Activated naive CD8-positive, alpha-beta T cell treated with anti-CD3 and anti-CD28 coated beads, Interleukin-2, amount 10 ng/mL, durations not matched to agents 7 days and 5 days (primary cell): ENCODE results near the gene ALKBH8. TPM values are rescaled to one million over a fixed set of nuclear protein-coding genes. Genes with fewer than 3 reads are reported as not detected.
"Not testable (repeated sequence)": the region's sequence is repeated elsewhere in the genome, so short reads cannot be mapped to it uniquely, and the experiment has no call there.

Source experiments
- ATAC-seq: fragments of 150-1000 bp; cut with Tn5 transposase; one replicate; pipeline ENCODE4 v1.10.0; 2021; ENCODE audit warnings: low read depth, moderate library complexity
- POLR2A ChIA-PET: fragments of 350-600 bp; sonication (Branson Sonifier 250); formaldehyde crosslinking; loops from one replicate; lab custom pipeline; 2021; ENCODE audit warnings: antibody characterized with exemption; lab: Charles Lee
- DNase-seq: peaks from one replicate; pipeline ENCODE4 v3.0.0; 2021
- H3K27ac Mint-ChIP-seq: one replicate; pipeline ENCODE4 v1.8.0; 2022; ENCODE audit warnings: mild to moderate bottlenecking, mixed read lengths
- H3K27me3 Mint-ChIP-seq: one replicate; pipeline ENCODE4 v1.8.0; 2022; ENCODE audit warnings: mild to moderate bottlenecking, moderate library complexity, mixed read lengths
- H3K36me3 Mint-ChIP-seq: one replicate; pipeline ENCODE4 v1.8.0; 2021; ENCODE audit warnings: mild to moderate bottlenecking, mixed read lengths
- H3K4me1 Mint-ChIP-seq: one replicate; pipeline ENCODE4 v1.8.0; 2021; ENCODE audit warnings: mixed read lengths
- H3K4me3 Mint-ChIP-seq: one replicate; pipeline ENCODE4 v1.8.0; 2022; ENCODE audit warnings: mild to moderate bottlenecking, moderate library complexity, mixed read lengths
- H3K9me3 Mint-ChIP-seq: one replicate; pipeline ENCODE4 v1.8.0; 2021; ENCODE audit warnings: mixed read lengths
- total RNA-seq, 2 experiments: library from RNA; stranded (reverse); gene quantifications; one replicate each; pipeline ENCODE4 v1.2.3, GENCODE V29; 2021

ALKBH8 gene
- total RNA-seq, 2 experiments from 2014 or later, result 10.5 to 12.6 TPM

DNA sequence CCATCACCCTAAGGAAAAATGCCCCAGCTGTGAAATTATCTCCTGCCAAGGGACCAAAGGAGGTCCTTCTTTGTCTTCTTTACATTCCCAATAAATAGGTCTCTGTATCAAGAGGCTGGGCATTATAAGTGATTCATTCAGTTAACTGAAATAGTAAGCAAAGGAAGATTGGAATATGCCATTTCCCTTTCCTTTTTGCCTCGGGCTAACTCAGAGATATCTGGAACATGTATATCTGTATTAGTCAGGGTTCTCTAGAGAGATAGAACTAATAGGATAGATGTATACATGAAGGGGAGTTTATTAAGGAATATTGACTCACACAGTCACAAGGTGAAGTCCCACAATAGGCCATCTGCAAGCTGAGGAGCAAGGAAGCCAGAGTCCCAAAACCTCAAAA is 92.6 kb downstream of the ALKBH8 start:
- H3K36me3 Mint-ChIP-seq, result no peaks in the 10 kb centered on the region
- H3K4me1 Mint-ChIP-seq, result no peaks in the 10 kb centered on the region
- DNase-seq (no peak), ATAC-seq (no peak)
- H3K27ac Mint-ChIP-seq, result no peak overlapping the region
- H3K27me3 Mint-ChIP-seq, result peaks cover 29% of the 10 kb centered on the region
- POLR2A ChIA-PET, result no interaction called here
- no peak overlapping the region for H3K4me3 Mint-ChIP-seq
- peaks cover 2% of the 10 kb centered on the region for H3K9me3 Mint-ChIP-seq

DNA sequence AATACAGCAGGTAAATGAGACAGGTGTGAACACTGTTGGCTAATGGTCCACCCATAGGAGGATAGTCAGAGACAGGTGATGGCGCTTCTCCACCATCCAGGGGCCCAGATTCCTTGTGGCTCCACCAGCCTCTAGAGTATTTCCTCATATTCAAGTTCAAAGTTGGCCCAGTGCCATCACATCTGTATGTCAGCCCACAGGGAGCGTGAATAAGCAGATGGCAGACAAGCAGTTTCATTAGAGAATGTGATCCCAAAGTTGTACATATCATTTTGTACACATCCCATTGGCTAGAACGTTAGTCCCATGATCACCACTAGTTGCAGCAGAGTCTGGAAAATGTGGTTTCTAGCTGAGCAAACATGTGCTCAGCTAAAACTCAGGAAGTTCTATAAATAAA is 96.9 kb downstream of the ALKBH8 start:
- H3K9me3 Mint-ChIP-seq, result peaks cover 7% of the 10 kb centered on the region
- H3K36me3 Mint-ChIP-seq, result no peaks in the 10 kb centered on the region
- peaks cover 22% of the 10 kb centered on the region for H3K27me3 Mint-ChIP-seq
- POLR2A ChIA-PET, result no interaction called here
- H3K4me3 Mint-ChIP-seq, result no peak overlapping the region
- no peak for ATAC-seq
- H3K27ac Mint-ChIP-seq, result no peak overlapping the region
- no peak for DNase-seq
- H3K4me1 Mint-ChIP-seq, result no peaks in the 10 kb centered on the region

- no peak overlapping the region for H3K4me3 Mint-ChIP-seq
- H3K9me3 Mint-ChIP-seq, result peaks cover 9% of the 10 kb centered on the region
- H3K4me1 Mint-ChIP-seq, result no peaks in the 10 kb centered on the region
- DNase-seq, result no peak
- H3K36me3 Mint-ChIP-seq, result no peaks in the 10 kb centered on the region
- POLR2A ChIA-PET, result interaction anchor here (0.7 kb wide), 1 partner anchor 10 kb away, joined by 3 read pairs; the partner anchor contains the start of gene CWF19L2
- H3K27ac Mint-ChIP-seq, result no peak overlapping the region
- peaks cover 17% of the 10 kb centered on the region for H3K27me3 Mint-ChIP-seq
- ATAC-seq, result no peak
Observed at GRCh38 chr11:107467696-107468095, 97.8 kb downstream of the ALKBH8 start.

DNA sequence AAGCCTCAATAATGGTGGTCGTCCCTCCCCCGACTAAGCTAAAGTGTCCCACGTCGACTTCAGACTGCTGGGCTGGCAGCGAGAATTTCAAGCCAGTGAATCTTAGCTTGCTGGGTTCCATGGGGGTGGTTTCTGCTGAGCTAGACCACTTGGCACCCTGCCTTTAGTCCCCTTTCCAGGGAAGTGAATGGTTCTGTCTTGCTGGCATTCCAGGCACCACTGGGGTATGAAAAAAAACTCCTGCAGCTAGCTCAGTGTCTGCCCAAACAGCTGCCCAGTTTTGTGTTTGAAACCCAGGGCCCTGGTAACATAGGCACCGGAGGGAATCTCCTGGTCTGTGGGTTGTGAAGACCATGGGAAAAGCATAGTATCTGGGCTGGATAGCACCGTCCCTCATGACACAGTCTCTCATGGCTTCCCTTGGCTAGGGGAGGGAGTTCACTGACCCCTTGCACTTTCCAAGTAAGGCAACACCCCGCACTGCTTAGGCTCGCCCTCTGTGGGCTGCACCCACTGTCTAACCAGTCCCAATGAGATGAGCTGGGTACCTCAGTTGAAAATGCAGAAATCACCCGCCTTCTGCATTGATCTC is 99.2 kb downstream of the ALKBH8 start:
- H3K4me3 Mint-ChIP-seq, H3K27ac Mint-ChIP-seq, H3K36me3 Mint-ChIP-seq, DNase-seq, POLR2A ChIA-PET, ATAC-seq, H3K4me1 Mint-ChIP-seq, H3K9me3 Mint-ChIP-seq: not testable (repeated sequence)
- H3K27me3 Mint-ChIP-seq, result peaks cover 14% of the 10 kb centered on the region

DNA sequence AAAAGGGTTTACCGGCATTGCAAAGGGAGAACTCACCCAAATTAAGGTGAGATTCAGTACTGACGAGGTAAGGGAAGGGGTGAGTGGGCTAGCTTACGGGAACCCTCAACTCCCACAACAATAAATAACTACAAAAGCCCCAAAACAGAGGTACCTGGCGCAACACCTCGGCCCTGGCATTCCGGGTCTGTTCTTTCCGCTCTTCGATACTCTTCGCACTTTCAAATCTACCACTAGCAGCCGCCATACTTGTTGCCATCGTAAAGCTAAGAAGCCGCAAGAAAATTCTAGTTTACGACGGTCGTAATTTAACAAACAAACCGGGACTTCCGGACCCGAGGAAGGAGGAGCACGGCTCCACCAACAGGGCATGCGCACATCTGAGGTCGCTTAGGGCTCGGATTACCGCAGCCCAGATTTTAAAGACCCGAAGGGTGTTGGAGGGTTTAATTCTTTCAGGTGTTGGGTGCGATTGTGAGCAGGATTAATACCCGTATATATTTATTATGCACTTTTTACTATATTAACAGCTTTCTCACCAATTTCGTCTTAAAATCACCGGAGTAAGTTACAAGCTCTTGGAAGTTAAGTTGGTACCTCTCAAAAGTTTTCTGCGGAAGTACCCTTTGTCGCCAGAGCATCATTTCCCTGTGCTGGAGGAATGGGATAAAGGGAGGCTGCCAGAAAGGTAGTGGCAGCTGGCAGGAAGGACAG is 107.8 kb downstream of the ALKBH8 start, which contains the start of gene CWF19L2:
Gene CWF19L2, minus strand, starts transcription at position 268 of the 714 bp plus-strand sequence. Its CDS starts 9 bp downstream, at position 259.
- Mint-ChIP-seq H3K36me3 (peaks cover 7% of the 10 kb centered on the region), H3K27me3 (peaks cover 4% of the 10 kb centered on the region), H3K9me3 (no peaks in the 10 kb centered on the region), H3K27ac (peak within 1 kb of the TSS; percentile 87), H3K4me1 (peaks cover 22% of the 10 kb centered on the region), H3K4me3 (peak within 1 kb of the TSS; percentile 91)
- DNase-seq (peak; percentile 79), ATAC-seq (peak; percentile 97)
- POLR2A ChIA-PET, result interaction anchor here (0.5 to 1.4 kb wide), 7 partner anchors 10 to 1381 kb away, joined by 3 to 4 read pairs (median 3); partner anchors contain the start of genes AASDHPPT and KBTBD3

- H3K27ac Mint-ChIP-seq, result peak overlapping the region; percentile 87
- H3K36me3 Mint-ChIP-seq, result peaks cover 9% of the 10 kb centered on the region
- DNase-seq (no peak), ATAC-seq (peak; percentile 47)
- peaks cover 22% of the 10 kb centered on the region for H3K4me1 Mint-ChIP-seq
- H3K9me3 Mint-ChIP-seq, result no peaks in the 10 kb centered on the region
- POLR2A ChIA-PET, result interaction anchor here (1.0 to 1.4 kb wide), 5 partner anchors 9 to 1380 kb away, joined by 3 to 4 read pairs (median 3); partner anchors contain the start of genes AASDHPPT and KBTBD3
- H3K4me3 Mint-ChIP-seq, result peak overlapping the region; percentile 91
- H3K27me3 Mint-ChIP-seq, result peaks cover 2% of the 10 kb centered on the region
Observed at GRCh38 chr11:107457205-107457557, 108.4 kb downstream of the ALKBH8 start.

- no peak for DNase-seq
- peaks cover 14% of the 10 kb centered on the region for H3K36me3 Mint-ChIP-seq
- POLR2A ChIA-PET, result no interaction called here
- H3K27me3 Mint-ChIP-seq, result no peaks in the 10 kb centered on the region
- H3K4me1 Mint-ChIP-seq, result peaks cover 23% of the 10 kb centered on the region
- no peak overlapping the region for H3K27ac Mint-ChIP-seq
- no peak for ATAC-seq
- no peak overlapping the region for H3K4me3 Mint-ChIP-seq
- H3K9me3 Mint-ChIP-seq, result no peaks in the 10 kb centered on the region
Observed at GRCh38 chr11:107453594-107454286, 111.8 kb downstream of the ALKBH8 start.

Other genes with a start within 250 kb of the ALKBH8 start
- gene CWF19L2, start 107.9 kb downstream of the ALKBH8 start, total RNA-seq, result 10 to 100 TPM; 19.2 to 20.3 TPM
- not detected for gene ELMOD1, start 25.4 kb upstream of the ALKBH8 start, total RNA-seq
- gene SLN, start 146.3 kb upstream of the ALKBH8 start, total RNA-seq, result not detected